Forelimb muscle (tissue), 1 donor: Measurements from ENCODE around the gene TDRD7. TPM values are rescaled to one million over a fixed set of nuclear protein-coding genes. Genes with fewer than 3 reads are reported as not detected.
A peak's percentile ranks its signal among the peaks of the same experiment; 100 is the strongest.

ENCODE experiments used
- DNase-seq: peaks from one replicate; pipeline ENCODE4 v3.0.0-alpha.2; 2013; ENCODE audit warnings: low read depth
- polyA plus RNA-seq: library from polyadenylated mRNA; unstranded; fragments of 120-200 nt; gene quantifications from one replicate; pipeline ENCODE4 v1.2.1, GENCODE V29; 2013; ENCODE audit not compliant: insufficient read length

TDRD7 gene, protein sequence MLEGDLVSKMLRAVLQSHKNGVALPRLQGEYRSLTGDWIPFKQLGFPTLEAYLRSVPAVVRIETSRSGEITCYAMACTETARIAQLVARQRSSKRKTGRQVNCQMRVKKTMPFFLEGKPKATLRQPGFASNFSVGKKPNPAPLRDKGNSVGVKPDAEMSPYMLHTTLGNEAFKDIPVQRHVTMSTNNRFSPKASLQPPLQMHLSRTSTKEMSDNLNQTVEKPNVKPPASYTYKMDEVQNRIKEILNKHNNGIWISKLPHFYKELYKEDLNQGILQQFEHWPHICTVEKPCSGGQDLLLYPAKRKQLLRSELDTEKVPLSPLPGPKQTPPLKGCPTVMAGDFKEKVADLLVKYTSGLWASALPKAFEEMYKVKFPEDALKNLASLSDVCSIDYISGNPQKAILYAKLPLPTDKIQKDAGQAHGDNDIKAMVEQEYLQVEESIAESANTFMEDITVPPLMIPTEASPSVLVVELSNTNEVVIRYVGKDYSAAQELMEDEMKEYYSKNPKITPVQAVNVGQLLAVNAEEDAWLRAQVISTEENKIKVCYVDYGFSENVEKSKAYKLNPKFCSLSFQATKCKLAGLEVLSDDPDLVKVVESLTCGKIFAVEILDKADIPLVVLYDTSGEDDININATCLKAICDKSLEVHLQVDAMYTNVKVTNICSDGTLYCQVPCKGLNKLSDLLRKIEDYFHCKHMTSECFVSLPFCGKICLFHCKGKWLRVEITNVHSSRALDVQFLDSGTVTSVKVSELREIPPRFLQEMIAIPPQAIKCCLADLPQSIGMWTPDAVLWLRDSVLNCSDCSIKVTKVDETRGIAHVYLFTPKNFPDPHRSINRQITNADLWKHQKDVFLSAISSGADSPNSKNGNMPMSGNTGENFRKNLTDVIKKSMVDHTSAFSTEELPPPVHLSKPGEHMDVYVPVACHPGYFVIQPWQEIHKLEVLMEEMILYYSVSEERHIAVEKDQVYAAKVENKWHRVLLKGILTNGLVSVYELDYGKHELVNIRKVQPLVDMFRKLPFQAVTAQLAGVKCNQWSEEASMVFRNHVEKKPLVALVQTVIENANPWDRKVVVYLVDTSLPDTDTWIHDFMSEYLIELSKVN
- polyA plus RNA-seq, result 4.4 TPM

DNA sequence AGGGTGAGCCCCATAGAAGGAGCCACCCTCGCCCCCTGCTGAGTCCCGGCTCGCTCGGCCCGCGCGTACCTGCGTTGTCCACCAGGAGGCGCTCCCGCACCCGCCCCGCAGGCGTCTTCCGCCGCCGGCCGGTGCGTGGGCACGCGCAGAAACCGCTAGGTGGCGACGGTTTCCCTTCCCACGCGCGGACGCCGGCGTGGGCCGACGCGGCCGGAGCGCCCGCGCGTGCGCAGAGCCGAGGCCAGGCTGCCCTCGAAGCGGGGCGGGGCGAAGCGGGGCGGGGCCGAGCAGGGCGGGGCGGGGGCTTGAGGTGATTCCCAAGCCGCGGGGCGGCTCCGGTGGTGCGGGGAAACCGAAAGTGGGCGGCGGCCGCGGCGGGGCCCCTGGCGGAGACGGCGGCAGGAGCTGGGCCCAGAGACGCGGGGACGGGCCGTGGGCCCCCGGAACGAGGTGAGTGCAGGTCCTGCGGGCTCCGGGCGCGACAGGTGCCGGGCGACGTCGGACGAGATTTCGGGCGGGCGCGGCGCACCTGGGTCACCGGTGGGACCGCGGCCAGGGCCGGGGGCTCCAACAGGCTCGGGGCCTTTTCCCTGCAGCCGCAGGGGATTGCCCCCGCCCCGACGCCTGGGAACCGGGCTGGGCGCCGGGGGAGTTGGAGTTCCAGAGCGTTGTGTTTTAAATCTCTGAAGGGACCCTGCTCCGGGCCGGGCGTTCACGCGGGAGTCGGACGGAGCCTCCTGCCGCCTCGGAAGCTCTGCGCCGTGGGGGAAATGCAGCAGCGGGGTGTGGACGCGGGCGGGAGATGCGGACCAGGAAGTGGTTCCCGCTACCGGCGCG lies at the start of gene TDRD7:
TSS of gene TDRD7 (plus strand) at position 308 of the 837 bp plus-strand sequence. CDS start 16,370 bp downstream, outside the sequence.
- peak; percentile 60 for DNase-seq

DNA sequence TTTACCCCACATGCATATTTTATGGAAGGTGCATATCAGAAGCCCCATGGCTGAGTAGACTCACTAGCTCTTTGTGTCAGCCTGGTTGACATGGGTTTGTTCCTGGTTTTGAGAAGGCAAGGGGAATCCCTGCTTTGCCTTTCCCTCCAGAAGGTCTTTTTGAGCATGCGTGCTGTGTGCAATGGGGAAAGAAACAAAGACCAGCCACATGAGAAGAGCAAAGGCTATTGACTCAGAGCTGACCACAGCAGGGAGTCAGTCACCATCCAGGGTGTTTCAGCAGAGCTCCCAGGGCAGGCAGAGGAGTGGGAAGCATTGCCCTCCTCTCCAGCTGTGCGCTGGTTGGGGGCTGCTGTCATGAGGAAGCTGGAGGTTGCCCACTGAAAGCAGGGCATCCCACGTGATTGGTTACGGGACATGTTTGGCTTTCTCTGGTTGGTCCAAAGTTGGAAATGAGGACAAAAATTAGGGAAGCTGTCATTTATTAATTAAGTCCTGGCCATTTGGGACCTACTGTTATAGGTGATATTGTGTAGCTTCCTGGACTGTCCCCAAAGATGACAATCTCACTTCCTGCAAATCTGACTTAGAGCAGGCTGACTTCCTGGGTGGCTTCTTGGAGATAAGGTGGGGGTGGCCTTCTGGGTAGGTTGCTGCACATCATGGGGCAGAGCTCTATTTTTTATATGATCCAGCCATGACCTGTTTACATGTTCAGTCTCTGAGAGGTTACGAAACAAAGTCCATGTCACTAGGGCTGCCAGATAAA lies 48.9 kb upstream of the TDRD7 start:
- DNase-seq, result no peak

DNA sequence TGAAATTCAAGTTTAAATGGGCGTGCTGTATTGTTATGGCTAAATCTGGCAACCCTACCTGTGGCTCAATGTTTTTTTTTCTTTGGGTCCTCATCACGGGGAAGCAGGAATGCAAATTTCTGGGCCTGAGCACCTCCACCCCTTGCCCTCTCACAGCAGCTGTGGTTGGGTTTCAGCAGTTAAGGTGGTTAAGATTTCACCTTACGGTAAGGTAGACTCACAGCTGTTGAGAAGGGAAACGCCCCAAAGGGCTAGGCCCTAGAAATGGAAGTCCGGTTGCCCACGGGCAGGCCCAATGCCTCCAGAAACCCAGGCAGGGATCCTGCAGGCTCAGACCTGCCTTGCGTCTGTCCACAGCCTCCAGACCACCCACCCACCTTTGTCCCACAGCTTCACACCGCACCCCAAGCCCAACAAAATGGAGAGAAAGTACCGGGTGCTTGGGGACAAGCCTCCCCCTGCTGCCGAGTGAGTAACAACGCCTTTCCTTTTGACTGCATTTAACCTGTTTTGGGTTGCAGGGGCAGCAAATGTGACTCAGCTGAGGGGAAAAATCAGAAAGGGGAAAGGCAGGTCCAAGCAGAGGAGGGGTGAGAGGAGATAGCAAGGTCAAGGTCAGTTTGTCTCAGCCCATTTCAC lies 48.1 kb upstream of the TDRD7 start:
- no peak for DNase-seq

DNA sequence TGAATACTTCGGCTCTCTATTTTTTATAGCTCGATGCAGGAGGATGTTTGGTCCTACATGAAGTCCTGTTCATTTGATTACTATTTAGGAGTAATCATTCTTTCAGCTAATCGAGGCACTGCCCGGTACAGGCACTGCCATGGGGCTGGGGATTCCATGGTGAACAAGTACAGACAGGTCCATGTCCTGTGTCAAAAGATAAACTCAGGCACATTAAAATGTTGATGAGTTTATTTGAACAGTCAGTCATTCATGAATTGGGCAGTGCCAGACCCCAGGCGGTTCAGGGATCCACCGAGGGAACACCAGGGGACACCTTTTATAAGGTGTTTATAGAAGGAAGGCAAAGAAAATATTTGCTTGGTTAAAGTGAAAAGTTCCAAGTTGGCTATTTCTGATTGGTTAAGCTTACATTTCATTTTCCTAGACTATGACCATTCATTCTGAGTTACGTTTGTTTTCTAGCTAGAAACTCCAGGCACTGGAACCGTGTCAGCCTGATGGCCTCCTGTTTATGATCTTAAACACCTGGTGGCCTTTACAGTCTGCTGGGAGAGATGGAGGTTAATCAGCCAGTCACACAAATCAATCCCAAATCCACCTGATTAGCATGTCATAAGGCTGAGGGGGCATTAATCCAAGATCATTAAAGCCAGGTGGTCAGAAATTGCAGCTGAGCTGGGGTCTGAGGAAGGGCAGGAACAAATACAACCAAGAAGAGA lies 47.0 kb upstream of the TDRD7 start:
- DNase-seq, result no peak

DNA sequence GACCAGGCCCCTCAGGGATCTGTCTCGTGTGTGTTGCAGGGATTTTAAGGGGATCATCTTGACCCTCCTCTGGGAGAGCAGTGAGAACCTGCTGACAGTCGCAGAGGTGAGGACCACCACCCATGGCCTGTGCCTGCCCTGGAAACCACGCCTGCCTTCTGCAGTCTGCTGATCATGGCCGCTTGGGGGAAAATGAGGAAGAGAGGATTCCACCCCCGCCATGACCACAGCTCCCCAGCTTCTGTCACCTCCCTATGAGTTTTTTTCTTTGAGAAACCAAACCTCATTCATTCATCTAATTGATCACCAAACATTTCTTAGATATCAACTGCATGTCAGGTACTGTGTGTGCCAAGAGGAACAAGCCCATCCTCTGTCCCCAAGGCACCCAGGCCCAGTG lies 46.3 kb upstream of the TDRD7 start:
- DNase-seq, result no peak

DNA sequence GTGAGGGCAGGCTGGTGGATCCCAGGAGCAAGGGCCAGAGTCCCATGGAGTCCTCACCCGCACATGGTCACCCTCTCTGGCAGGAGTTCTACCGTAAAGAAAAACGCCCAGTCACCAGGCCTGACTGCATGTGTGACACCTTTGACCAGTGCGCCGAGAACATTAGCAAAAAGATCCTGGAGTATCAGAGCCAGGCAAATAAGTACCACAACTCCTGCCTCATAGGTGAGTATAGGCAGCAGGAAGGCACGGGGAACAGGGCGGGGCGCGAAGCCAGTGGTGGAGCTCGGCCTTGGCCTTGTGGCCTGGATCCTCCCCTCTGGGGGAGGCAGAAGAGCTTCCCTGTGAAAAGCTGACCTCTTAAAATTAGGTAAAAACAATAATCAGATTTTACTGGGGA lies 45.4 kb upstream of the TDRD7 start:
- DNase-seq, result no peak

DNA sequence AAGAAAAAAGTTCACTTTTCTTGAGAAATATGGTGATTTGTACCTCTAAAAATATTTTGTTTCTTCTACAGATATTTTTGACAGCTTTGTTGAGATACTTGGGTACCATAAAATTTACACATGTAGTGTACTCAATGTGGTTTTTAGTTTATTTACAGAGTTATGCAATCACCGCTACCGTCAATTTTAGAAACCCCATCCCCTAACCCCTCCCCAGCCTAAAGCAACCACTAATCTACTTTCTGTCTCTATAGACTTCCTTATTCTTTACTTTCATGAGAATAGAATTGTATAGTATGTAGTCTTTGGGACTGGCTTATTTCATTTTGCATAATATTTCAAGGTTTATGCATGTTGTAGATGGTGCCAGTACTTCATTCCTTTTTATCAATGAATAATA lies 45.0 kb upstream of the TDRD7 start:
- no peak for DNase-seq

DNA sequence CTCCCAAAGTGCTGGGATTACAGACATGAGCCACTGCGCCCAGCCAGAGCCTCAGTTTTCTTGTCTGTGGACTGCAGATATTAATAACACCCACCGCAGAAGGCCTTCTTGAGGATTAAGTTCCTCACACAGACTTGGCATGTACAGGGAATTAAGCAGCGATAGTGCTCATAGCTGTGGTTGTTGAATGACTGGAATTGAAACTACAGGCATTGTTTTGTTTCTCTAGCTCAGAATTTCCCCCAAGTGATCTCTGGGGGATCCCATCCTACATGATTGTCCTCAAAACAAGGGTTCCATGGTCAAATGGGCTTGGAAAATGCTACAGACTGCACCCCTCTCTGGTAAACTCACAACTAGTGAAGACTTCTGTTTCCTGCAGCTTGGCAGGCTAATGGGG lies 44.2 kb upstream of the TDRD7 start:
- DNase-seq, result no peak

DNA sequence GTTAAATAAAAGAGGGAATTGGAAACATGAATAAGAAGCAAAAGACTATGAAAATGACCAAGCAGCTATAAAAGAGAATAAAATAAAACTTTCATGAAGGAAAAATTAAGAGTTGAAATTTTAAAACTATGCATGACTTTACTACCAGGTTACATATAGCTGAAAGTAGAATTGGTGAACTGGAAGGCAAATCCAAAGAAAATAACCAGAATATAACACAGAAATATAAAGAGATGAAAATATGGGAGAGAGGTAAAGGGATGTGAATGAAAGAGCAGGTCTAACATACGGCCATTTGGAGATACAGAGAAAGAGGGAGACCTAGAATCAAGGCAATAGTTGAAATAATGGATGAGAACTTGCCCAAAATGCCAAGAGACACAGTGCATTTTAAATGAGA lies 42.9 kb upstream of the TDRD7 start:
- DNase-seq, result no peak

DNA sequence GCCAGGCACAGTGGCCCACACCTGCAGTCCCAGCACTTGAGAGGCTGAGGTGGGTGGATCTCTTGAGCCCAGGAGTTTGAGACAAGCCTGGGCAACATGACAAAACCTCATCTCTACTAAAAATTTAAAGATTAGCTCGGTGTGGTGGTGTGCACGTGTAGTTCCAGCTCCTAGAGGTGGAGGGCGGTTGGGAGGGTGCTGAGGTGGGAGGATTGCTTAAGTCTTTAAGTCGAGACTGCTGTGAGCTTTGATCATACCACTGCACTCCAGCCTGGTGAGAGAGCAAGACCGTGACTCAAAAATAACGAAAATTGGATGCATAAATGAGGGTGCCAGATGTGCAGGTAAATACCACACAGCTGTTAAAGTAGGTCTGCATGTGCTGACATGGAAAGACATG lies 39.3 kb upstream of the TDRD7 start:
- DNase-seq, result no peak

DNA sequence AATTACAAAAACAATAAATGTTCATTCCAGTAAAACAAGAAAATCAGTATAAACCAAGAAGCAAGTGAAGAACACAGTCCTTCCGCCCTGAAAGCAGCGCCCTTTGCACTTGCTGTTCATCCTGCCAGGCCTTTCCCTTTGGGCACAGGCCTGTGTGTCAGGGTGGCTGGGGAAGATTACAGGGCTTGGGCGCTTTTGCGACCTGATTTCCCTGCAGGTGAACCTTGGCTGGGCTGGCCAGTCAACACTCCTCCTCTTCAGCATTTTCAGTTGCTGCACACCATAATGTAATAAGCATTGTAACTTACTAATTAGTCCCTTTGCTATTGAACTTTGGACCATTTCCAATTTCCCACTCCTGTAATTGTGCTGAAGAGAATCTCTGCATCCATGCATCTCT lies 38.6 kb upstream of the TDRD7 start:
- DNase-seq, result no peak

DNA sequence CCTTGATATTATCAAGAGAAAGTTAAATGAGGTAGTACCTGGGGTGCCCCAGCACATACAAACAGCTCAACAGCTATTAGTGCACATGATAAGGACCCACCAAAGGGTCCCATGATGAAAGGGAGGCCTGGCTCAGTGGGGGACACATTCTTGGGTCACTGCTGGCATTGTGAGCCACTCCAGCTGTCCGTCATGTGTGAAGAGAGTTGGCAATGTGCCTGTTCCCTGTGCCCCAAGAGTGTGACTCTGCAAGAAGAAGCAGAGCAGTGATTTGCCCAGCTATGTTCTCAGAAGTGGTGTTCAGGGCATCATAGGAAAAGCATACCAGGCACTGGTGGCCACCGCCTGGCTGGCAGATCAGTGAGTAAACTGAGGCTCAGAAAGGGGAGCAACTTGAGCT lies 37.1 kb upstream of the TDRD7 start:
- no peak for DNase-seq

DNA sequence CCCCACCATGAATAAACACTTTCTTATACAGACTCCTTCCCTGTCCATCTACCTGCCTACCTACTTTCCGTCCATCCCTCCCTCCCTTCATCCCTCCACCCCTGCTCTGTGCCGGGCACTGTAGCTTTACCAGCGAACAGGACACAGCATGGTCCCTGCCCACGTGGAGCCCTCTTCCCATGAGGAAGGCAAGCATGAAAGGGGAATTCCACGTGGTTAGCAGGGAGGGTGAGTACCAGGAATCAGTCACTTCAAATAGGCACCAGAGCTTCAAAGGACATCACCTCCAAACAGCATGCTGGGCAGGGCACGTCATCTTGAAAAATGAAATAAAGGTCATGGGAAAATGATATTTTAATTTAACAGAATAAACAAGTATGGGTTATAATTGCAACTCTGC lies 35.0 kb upstream of the TDRD7 start:
- no peak for DNase-seq

DNA sequence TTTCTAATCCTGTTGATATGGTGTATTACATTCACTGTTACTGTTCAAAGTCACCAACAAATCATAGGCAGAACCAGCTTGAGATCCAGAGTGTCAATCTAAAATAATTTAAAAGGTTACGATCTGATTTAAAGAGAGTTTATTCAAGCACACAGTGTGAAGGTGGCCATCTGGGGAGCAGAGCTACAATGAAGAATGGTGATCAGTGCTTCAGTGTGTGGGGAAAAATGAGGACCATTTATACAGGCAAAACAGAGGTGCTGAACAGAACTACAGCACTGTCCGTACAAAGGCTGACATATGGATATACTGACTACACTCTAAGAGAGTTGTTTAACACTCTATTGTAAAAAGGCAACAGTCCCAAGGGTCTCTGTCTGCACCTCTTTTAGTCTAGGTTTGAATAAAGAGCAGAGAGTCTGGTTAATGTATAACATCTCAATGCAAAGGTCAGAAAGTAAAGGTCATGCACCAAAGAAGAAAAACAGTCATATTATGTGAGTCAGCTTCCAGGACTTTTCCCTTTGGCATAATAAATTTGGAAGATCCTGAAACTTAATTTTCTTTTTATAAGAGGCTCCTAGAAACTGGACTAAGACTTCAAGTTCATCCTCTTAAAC lies 29.7 kb upstream of the TDRD7 start:
- DNase-seq, result no peak

DNA sequence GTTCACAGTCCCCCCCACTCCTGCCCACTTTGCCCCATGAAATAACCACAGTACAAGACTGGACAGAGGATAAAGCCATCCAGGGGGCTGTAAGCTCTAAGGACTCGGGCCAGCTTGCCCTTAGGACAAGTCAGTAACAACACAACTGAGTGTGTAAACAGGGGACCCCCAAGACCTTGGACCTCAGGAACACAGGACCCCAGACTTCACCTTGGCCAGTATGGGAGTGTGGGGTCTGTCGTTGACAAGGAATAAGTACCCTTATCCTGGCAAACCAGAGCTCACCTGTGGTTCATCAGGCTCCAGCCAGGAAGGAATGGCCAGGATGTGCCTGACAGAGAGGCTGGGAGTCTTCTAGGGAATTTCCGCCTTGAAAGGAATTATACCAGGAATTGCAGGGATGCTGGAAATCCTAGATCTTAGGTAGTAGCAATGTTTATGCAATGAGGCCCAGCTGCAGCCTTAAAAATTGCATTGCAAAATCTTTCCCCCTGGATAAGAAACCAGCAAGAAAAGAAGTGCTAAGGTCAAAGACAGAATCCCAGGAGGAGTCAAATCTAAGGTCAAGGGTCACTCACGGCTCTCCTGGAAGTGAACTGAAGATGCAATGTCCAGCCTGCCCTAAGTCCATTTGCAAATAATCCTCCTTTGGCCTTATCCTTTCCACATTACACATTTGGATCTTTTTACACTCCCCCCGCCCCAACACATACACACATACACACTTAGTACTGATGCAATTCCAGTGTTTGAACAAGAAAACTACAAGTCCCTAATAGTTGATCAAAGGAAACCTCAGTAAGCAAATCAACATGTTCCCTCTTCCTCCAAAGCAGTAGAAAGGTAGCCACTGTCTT lies 27.3 kb upstream of the TDRD7 start:
- no peak for DNase-seq

DNA sequence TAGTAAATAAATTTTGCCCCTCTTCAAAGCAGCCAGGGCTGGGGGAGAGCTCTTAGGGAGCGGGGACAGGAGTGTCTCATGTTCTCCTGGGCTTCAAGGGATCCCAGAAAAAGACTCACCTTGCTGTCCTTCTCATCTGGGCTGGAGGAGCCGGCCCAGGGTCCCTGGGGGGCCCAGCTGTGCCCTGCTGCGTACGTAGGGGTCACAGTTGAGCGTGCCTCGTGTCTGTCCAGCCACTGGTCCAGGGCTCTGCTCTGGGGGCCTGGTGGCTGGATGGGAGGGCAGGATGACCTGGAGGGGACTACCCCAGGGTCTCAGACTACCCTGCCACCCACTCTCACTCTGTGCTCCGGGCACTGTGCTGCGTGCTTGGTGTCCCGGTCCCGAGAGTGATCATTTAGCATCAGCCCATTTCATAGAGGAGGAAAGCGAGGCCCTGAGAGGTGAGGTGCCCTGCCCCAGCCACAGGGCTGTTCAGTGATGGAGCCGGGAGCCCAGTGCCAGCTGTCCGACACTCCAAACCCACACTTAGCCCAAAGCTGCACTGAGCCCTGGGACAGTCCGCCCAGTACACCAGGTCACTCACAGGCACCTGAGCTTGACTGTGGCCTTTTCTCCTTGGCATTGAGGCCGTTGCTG lies 26.2 kb upstream of the TDRD7 start:
- no peak for DNase-seq

DNA sequence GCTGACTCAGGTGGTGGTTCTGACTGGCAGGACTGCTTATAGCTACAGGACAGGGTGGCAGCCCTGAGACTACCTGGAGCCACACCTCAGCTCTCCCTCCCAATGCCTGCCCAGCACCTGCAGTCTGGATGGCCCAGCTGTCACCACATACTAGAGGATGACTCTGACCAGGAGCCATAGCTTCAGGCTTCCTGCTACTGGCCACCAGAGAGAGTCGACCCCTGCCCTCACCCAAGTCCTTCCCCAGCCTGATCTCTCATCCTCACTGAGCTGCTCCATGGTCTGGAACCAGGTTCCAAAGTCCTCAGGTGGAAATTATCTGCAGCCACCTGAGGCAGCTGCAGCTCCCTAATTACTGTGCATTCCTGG lies 25.6 kb upstream of the TDRD7 start:
- no peak for DNase-seq
